ENCODE results near the gene HOXA3.

The HOXA3 gene

GRCh38 chr7:27138985-27139333 is 13.4 kb downstream of the HOXA3 start:
- Mint-ChIP-seq H3K4me3 (no peak overlapping the region), H3K27me3 (peaks cover 50 to 55% of the 10 kb centered on the region in 2 donors), H3K4me1 (peaks cover 8 to 9% of the 10 kb centered on the region in 2 donors), H3K27ac (no peak overlapping the region), H3K36me3 (no peaks in the 10 kb centered on the region), H3K9me3 (no peaks in the 10 kb centered on the region)
- ATAC-seq (replicated peaks) (no peak), DNase-seq (no peak)

- DNase-seq, result no peak
- Mint-ChIP-seq H3K27me3 (peaks cover 54 to 60% of the 10 kb centered on the region in 2 donors), H3K4me3 (no peak overlapping the region), H3K36me3 (no peaks in the 10 kb centered on the region), H3K4me1 (peaks cover 8 to 9% of the 10 kb centered on the region in 2 donors), H3K9me3 (no peaks in the 10 kb centered on the region), H3K27ac (no peak overlapping the region)
- ATAC-seq (replicated peaks), result no peak
Observed at GRCh38 chr7:27138472-27138871, 13.9 kb downstream of the HOXA3 start.

DNA sequence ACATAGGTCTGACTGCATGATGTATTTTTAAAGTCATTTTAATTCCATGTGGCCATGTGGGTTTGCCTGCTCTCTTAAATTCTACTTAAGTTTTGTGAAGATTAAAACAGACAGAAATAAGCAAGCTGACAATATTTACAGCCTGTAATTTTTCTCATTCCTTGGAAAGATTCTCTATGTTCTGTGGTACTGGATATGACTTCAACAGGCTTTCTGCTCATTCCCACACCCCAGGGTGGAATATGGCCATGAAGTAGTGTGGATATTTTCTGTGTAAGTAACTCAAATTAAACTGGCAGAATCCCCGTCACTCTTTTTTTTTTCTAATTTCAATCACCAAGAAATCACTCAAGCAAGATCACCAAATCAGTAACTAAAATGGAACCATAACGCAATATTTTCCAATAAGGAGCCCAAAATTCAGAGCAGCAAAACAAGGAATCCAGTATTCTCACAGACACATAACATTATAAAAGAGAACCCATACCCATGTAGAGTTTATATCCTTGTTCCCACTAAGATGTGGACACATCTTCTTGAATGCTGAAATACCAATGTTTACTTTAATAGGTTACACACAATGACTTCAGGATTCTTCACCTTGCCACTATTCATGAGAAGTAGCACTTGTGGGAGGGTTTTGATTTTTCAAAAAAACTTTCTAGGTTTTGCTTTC is 14.6 kb downstream of the HOXA3 start:
- no peak overlapping the region for H3K4me3 Mint-ChIP-seq
- peaks cover 56 to 60% of the 10 kb centered on the region in 2 donors for H3K27me3 Mint-ChIP-seq
- H3K27ac Mint-ChIP-seq, result no peak overlapping the region
- H3K4me1 Mint-ChIP-seq, result peaks cover 5 to 8% of the 10 kb centered on the region in 2 donors
- DNase-seq, result no peak
- H3K36me3 Mint-ChIP-seq, result no peaks in the 10 kb centered on the region
- H3K9me3 Mint-ChIP-seq, result no peaks in the 10 kb centered on the region
- no peak for ATAC-seq (replicated peaks)

DNA sequence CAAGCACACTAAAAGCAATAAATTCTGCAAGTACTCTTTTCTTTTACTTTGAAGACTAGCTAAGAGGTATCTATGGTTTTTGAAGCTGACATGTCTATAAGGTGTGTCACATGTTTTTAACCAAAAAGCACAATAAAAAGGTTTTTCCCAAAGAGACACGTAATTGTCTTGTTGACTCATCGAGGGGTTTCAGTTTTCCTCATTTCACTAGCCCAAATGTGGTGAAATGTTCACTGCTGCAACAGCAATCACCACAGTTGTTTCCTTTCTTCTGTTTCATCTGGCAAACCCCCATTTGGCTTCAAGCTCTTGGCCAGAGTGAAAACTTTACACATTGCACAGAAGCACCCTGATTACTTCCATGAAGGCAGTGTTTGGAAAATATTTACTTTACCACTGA is 18.0 kb downstream of the HOXA3 start:
- Mint-ChIP-seq H3K4me1 (peaks cover 0 to 4% of the 10 kb centered on the region in 2 donors), H3K4me3 (no peak overlapping the region), H3K36me3 (no peaks in the 10 kb centered on the region), H3K27ac (no peak overlapping the region), H3K9me3 (no peaks in the 10 kb centered on the region), H3K27me3 (peaks cover 43 to 58% of the 10 kb centered on the region in 2 donors)
- DNase-seq, result no peak
- ATAC-seq (replicated peaks), result peak; percentile 24 to 62

- H3K27me3 Mint-ChIP-seq, result peaks cover 46 to 61% of the 10 kb centered on the region in 2 donors
- H3K27ac Mint-ChIP-seq, result no peak overlapping the region
- H3K4me1 Mint-ChIP-seq, result peaks cover 0 to 4% of the 10 kb centered on the region in 2 donors
- H3K9me3 Mint-ChIP-seq, result peaks cover 0 to 4% of the 10 kb centered on the region in 2 donors
- no peak for ATAC-seq (replicated peaks)
- H3K4me3 Mint-ChIP-seq, result no peak overlapping the region
- DNase-seq, result no peak
- H3K36me3 Mint-ChIP-seq, result peaks cover 2 to 4% of the 10 kb centered on the region in 2 donors
Observed at GRCh38 chr7:27133409-27134231, 18.8 kb downstream of the HOXA3 start.

- Mint-ChIP-seq H3K27ac (no peak overlapping the region), H3K36me3 (peaks cover 2 to 4% of the 10 kb centered on the region in 2 donors), H3K4me3 (no peak overlapping the region), H3K4me1 (peaks cover 0 to 4% of the 10 kb centered on the region in 2 donors), H3K9me3 (peaks cover 0 to 4% of the 10 kb centered on the region in 2 donors), H3K27me3 (peaks cover 51 to 63% of the 10 kb centered on the region in 2 donors)
- no peak for ATAC-seq (replicated peaks)
- no peak for DNase-seq
Observed at GRCh38 chr7:27132978-27133377, 19.4 kb downstream of the HOXA3 start.

DNA sequence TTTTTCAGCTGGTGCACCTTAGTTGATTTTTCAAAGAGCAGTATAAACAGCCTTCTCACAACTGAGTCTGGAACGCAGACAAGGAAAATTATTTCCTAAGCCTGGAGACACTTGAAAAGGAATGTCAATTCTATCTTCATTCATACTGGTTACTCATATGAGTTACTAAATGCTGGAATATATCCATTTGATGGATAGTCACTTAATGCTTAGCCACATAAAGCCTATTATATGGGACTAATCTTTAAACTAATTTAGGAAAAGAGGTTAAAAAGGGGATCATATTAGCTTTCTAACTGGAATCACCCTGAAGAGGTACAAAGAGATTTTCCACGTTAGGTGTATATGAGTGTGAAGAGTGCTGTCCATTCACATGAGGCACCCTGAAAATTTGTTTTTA is 20.2 kb downstream of the HOXA3 start:
- peaks cover 53 to 64% of the 10 kb centered on the region in 2 donors for H3K27me3 Mint-ChIP-seq
- no peak overlapping the region for H3K4me3 Mint-ChIP-seq
- H3K4me1 Mint-ChIP-seq, result peaks cover 0 to 4% of the 10 kb centered on the region in 2 donors
- peaks cover 2 to 4% of the 10 kb centered on the region in 2 donors for H3K36me3 Mint-ChIP-seq
- peaks cover 0 to 4% of the 10 kb centered on the region in 2 donors for H3K9me3 Mint-ChIP-seq
- no peak overlapping the region for H3K27ac Mint-ChIP-seq
- ATAC-seq (replicated peaks) (no peak), DNase-seq (no peak)

- Mint-ChIP-seq H3K9me3 (peaks cover 0 to 4% of the 10 kb centered on the region in 2 donors), H3K4me3 (peak overlapping the region; percentile 73), H3K27ac (peak overlapping the region; percentile 25), H3K36me3 (peaks cover 2 to 4% of the 10 kb centered on the region in 2 donors), H3K27me3 (peaks cover 57 to 64% of the 10 kb centered on the region in 2 donors), H3K4me1 (peaks cover 0 to 4% of the 10 kb centered on the region in 2 donors)
- DNase-seq (no peak), ATAC-seq (replicated peaks) (no peak)
Observed at GRCh38 chr7:27131390-27131819, 21.0 kb downstream of the HOXA3 start.

- DNase-seq (peak; percentile 66), ATAC-seq (replicated peaks) (peak; percentile 92 to 95)
- peaks cover 0 to 4% of the 10 kb centered on the region in 2 donors for H3K9me3 Mint-ChIP-seq
- peak within 1 kb of the TSS; percentile 73 for H3K4me3 Mint-ChIP-seq
- peaks cover 56 to 62% of the 10 kb centered on the region in 2 donors for H3K27me3 Mint-ChIP-seq
- peaks cover 2 to 4% of the 10 kb centered on the region in 2 donors for H3K36me3 Mint-ChIP-seq
- H3K27ac Mint-ChIP-seq, result peak within 1 kb of the TSS; percentile 25
- peaks cover 0 to 4% of the 10 kb centered on the region in 2 donors for H3K4me1 Mint-ChIP-seq
Observed at GRCh38 chr7:27130540-27131389, 21.6 kb downstream of the HOXA3 start, which contains the start of gene HOXA4. Gene HOXA4, minus strand, starts transcription at chr7:27130757. Its CDS starts 24 bp downstream, at chr7:27130733.

- ATAC-seq (replicated peaks) (peak; percentile 18 to 21), DNase-seq (no peak)
- peaks cover 0 to 4% of the 10 kb centered on the region in 2 donors for H3K4me1 Mint-ChIP-seq
- peaks cover 0 to 4% of the 10 kb centered on the region in 2 donors for H3K9me3 Mint-ChIP-seq
- H3K4me3 Mint-ChIP-seq, result no peak overlapping the region
- H3K36me3 Mint-ChIP-seq, result peaks cover 2 to 4% of the 10 kb centered on the region in 2 donors
- H3K27ac Mint-ChIP-seq, result no peak overlapping the region
- peaks cover 61 to 66% of the 10 kb centered on the region in 2 donors for H3K27me3 Mint-ChIP-seq
Observed at GRCh38 chr7:27129729-27130539, 22.4 kb downstream of the HOXA3 start.

DNA sequence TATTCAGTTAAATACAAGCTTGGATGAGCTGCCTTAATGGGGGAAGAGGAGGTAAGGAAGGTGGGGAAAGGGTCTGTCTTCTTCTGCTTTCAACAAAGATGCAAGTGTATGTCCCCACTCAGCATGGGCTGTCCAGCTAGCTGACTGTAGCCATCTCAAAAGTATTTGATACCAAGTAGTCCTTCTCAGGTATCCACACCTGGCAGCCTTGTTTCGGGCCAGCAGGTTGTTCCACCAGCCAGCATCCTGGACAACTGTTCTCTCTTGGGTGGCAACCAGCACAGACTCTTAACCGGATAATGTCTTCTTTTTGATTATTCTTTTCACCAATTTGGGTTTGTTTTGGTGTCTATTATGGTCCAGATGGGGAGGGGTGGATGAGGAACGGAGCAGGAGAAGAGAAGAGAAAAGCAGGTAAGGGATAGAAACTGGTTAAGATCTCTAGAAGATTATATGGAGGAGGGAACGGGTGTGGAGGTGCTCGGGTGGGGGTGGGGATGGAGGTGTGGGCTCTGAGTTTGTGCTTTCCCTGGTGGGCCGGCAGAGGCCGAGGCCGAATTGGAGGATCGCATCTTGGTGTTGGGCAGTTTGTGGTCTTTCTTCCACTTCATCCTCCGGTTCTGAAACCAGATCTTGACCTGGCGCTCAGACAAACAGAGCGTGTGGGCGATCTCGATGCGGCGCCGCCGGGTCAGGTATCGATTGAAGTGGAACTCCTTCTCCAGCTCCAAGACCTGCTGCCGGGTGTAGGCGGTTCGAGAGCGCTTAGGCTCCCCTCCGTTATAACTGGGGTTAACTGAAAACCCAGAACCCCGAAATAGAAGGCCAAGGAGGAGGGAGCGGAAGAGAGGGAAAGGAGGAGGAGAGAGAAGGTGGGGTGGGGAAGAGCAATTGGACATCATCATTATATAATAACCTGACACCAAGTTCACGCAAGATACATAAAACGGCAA is 23.3 kb downstream of the HOXA3 start:
- Mint-ChIP-seq H3K27ac (no peak overlapping the region), H3K4me3 (peak overlapping the region in 1 of 2 donors; percentile 22), H3K36me3 (peaks cover 2 to 4% of the 10 kb centered on the region in 2 donors), H3K27me3 (peaks cover 60 to 66% of the 10 kb centered on the region in 2 donors), H3K9me3 (peaks cover 0 to 4% of the 10 kb centered on the region in 2 donors), H3K4me1 (peaks cover 0 to under 1% of the 10 kb centered on the region in 2 donors)
- DNase-seq (no peak), ATAC-seq (replicated peaks) (no peak)

DNA sequence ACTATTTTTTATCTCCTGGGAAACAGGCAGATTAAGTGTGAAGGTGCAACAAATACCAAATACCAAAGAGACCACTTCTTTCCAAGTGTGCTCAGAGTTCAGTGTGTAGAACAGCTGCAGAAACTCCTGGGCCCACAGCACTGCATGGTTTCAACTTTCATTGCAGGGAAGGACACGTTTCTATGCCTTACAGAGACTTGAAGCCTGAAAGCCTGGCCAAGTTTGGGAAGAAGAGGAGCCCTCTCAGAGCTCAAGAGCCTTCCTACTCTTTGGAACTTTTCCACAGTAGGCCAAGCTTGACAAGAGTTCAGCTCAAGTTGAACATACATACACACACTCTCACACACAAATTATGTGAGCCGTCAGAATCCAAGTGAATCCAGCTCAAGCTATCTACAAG is 24.3 kb downstream of the HOXA3 start:
- Mint-ChIP-seq H3K9me3 (peaks cover 0 to 4% of the 10 kb centered on the region in 2 donors), H3K36me3 (peaks cover 2 to 4% of the 10 kb centered on the region in 2 donors), H3K4me1 (no peaks in the 10 kb centered on the region), H3K27me3 (peaks cover 51 to 62% of the 10 kb centered on the region in 2 donors), H3K27ac (no peak overlapping the region), H3K4me3 (no peak overlapping the region)
- no peak for DNase-seq
- no peak for ATAC-seq (replicated peaks)
